NCI-H774 (cell line): ENCODE results near the gene XPO1.

ENCODE experiments used
- DNase-seq: peaks from one replicate; lab custom pipeline; 2025; lab: John Stamatoyannopoulos, UW

Gene XPO1

DNA sequence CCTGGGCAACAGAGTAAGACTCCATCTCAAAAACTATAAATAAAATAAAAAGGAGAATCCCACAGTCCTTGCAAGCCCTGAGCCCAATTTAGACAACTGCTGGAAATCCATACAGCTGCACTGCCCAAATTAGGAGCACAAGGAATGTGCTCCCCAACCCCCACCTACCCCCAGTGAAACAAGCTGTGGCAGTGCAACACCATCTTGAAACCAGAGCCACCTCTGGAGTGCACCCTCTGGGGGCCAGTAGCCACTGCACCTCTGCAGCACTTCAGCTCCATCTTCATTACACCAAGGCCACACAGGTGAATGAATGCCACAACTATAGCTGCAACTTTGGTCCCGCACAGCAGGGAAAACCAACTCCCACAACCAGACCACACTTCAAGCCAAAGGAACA lies 104.5 kb downstream of the XPO1 start:
- no peak for DNase-seq

DNA sequence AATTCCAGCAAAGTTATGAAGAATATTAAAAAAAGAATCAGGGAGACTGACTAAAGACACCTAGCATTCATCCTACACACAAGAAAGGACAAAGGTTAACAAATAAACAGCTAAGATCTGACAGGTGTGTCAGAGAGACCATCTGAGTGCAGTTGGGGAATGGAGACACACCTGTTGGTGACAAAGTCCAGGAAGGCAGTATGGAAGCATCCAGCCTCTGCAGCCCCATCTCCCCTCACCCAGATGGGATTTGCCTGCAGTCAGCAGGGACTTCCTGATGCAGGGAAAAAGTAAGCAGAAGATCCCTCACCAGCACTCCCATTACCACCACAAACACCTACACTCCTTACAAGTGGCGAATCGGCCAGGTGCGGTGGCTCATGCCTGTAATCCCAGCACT lies 105.2 kb downstream of the XPO1 start:
- DNase-seq: no peak

DNA sequence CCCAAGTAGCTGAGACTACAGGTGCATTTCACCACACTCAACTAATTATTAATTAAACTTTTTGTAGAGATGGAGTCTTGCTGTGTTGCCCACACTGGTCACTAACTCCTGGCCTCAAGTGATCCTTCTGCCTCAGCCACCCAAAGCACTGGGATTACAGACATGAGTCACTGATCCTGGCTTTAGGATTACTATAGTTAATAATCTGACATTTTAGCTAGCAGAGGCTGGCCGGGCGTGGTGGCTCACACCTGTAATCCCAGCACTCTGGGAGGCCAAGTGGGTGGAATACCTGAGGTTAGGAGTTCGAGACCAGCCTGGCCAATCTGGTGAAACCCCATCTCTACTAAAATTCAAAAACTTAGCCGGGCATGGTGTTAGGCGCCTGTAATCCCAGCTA lies 106.8 kb downstream of the XPO1 start:
- no peak for DNase-seq
